Hippocampal formation (tissue), 2 donors: Measurements from ENCODE around the gene TMEM151B.
"Not testable (repeated sequence)": the region's sequence is repeated elsewhere in the genome, so short reads cannot be mapped to it uniquely, and the experiment has no call there.

ENCODE experiments used
- DNase-seq, 2 donors: peaks; one replicate each; lab custom pipeline; 2025; lab: John Stamatoyannopoulos, UW

TMEM151B gene

DNA sequence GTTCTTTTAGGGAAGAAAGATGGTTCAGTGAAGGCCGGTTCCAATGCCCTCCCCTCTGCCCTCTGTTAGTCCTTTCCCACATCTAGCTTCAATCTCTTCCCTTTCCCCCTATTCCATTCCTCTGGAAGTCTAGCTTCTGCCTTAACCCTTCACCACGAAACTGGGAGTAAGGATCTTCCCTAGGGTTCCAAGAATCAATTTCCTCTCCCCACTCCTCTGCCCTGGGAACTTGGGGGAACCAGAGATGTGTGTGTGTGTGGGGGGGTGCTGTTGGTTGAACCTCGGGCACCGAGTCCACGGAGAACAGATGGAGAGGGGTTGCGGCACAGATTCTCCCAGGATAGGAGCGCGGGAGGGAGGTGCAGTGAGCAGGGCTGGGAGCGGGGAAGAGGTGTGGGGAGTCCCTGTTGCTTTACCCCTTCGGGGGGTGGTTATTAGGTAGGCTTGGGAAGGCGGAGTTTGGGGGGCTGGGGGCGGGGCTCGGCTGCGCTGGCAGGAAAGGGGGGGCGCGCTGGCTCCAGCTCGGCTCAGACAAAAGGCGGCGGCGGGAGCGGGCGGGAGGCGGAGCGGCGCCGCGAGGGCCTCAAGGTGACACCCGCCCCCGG lies at the start of gene TMEM151B:
TSS of gene TMEM151B (plus strand) at position 530 of the 605 bp plus-strand sequence. CDS start 293 bp downstream, outside the sequence.
- no peak for DNase-seq

GRCh38 chr6:44220913-44221290 lies 49.3 kb upstream of the TMEM151B start:
- DNase-seq, result no peak

DNA sequence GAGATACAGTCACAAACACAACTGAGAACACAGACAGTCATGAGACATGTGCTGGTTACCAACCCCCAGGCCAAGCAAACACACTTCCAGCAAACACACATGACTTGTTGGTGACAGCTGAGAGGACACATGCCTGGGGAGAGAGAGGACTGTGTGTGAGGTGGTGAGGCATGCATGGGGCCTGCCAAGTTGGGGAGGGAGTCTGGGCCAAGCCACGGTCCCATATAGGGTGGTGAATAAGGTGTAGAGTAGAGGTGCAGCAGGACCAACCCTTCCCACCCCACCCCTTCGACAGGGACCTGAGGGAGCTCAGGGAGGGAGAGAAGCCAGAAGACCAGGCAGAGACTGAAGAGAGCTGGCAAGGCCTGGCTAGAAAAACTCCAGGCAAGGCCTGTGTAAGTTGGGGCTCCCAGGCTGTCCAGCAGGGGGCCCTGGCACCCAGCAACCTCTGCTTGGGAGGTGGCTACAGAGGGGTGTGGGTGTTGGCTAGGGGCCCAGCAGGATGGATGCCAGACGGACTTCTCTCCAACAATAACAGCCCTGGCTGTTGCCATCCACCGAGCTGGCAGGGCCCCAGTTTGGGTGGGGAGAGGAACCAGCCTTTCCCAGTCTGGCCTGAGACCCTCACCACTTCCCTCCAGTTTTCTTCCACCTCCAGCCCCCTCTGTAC lies 48.8 kb upstream of the TMEM151B start:
- DNase-seq, result peak; percentile 40 to 70

DNA sequence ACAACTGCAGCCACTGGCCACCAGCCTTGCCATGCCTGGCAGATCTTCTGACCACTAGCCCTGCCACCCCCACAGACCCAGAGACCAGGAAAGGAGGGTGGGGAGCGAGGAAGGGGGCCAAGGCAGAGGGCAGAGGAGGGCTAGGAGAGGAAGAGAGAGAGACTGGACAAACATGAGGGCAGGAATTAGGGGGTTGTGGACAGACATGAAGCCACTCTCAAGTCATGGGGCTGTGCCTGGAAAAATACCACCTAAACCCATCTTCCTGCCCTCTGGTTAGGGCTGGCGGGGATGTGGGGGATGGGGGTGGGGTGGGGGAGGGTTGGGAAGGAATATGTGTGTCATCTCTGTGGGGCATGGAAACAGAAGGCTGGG lies 48.3 kb upstream of the TMEM151B start:
- no peak for DNase-seq

GRCh38 chr6:44222486-44223318 lies 47.5 kb upstream of the TMEM151B start:
- no peak for DNase-seq

DNA sequence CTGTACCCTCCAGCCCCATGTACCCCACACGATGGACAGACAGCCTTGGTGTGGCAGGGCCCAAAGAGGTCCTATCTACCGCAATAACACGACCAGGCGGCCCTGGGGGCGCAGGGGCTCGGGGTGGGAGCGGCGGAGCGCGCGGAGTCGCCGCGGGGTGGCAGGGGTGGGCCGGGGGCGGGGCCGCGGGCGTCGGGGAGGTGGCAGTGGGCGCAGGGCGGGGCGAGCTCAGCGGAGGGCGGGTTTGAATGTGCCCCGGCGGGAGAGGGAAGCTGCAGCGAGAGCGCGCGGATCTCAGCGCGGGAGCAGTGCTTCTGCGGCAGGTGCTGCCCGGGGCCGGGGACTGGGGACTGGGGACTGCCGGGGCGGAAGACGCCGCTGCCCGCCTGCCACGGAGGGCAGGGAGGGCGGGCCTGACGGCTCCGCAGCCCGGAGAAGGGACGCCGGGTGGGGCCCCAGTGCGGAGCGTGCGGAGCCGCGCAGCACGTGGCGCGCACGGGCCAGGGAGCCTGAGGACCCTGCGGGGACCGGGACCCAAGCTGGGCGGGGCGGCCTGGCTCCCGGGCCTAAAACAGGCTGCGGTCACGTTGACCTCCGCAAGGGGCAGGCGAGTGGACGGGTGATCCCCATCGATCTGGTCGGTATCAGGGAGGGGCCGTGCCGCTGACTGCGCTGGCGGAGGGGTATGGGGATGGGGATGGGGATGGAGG lies 46.8 kb upstream of the TMEM151B start, which contains the start of gene SLC29A1:
TSS of gene SLC29A1 (plus strand) at position 277 of the 710 bp plus-strand sequence. CDS start 3,719 bp downstream, outside the sequence.
- DNase-seq, result peak; percentile 36 to 60

DNA sequence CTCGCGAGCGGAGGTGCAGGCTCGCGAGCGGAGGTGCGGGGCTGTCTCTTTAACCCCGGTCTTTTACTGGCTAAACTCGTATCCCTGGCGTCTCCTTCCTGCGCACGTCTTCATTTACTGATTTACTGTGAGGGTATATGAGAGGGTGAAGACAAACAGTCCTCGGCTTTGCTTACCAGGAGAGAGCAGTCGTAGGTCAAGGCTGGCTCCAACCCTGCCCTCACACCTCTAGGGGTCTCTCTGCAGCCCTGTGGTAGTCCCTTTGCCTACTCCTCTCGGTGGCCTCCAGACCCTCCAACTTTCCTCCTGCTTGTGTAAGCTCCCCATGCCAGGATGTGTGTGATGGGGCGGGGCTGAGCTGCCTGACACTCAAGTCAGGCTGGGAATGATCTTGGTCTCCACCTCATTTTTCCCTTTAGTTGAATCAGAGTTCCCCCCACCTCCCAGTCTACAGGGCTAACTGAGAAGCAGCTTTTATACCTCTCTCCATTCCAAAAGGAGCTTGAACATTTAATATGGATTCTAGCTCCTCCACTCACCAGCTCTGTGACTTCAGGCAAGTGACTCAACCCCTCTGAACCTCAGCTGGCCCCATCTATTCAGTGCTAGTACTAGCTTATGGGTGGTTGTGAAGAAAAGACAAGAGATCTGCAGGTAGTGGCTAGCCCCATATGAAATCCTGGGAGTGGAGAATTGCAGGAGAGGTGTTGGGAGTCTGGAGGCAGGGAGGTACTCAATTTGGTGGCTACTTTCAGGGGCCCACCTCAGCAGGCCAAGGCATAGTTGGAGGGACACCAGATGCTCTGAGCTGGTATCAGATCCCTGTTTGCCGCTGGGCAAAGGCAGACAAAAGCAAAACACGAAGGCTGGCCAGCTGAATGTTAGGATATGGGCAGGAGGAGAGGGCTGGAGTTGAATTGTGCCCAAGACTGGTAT lies 46.0 kb upstream of the TMEM151B start:
- DNase-seq, result no peak

- no peak for DNase-seq
Measured at GRCh38 chr6:44224965-44225305, 45.3 kb upstream of the TMEM151B start.

DNA sequence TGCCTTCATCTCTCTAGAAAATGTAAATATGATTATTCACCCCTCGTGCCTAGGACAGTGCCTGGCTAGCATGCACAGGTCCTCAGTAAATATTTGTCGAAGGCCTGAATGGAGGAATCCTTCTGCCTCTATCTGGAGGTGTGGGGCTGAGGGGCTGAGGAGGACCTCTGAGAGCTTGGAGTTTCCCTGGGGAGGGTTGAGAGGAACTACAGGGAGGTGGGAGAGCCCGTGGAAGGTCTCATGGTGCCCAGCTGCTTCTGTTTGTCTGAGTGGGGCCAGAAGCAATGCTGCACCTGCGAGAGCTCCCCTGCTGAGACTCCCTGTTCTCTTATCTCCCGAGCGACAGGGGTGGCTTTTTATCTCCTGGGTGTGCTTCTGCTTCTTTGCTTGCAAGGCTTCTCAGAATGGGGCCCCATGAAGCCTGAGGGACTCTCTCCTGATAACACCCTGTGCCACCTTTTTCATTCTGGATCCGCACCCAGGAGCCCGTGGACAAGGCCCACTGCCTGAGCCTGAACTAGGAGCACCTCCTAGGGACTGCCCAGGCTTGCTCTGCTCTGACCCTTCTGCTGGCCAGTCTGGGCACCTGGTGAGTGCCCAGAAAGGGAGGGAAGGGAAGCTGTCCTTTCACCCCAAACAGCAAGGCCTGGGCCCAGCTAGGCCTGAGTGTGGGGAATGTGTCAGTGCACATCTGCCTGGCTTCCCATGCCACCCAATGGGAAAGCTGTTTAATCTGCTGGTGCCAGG lies 44.5 kb upstream of the TMEM151B start:
- DNase-seq, result no peak

DNA sequence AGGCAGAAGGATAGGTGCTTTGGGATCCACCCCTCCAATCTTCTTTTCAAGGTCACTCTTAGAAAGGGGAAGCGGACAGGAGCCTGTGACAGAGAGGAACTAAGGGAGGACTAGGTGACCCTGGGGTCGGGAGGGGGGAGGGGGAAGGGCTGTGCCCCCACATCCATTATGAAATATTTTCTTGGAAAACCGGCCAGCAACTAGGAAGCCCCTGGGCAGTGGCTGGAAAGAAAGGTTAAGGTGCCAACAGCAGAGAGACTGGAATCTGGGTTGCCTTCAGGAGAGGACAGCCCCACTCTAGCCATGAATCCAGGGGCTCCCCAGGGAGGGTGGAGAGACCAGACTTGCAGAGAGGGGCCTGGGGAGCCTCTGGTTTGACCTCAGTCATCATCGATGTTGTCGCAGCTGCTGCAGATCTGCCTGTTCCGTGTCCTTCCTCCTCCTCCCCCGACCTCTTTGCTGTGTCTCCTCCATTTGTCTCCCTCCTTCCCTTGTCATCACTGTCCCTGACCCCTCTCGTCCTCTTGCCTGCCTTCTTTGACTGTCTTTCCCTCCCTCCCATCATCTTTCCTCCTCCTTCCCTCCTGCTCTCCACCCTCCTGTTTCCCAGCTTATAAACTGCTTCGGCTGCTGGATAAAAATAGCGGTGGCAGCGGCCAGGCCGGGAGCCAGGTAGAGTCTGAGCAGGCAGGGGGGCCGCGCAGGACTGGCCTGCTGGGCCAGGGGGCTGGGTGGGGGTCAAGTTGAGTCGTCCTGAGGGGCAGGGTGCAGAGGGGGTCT lies 43.7 kb upstream of the TMEM151B start:
- DNase-seq, result no peak

GRCh38 chr6:44227148-44227793 lies 43.0 kb upstream of the TMEM151B start:
- DNase-seq, result no peak

- no peak for DNase-seq
Measured at GRCh38 chr6:44228031-44228430, 42.2 kb upstream of the TMEM151B start.

GRCh38 chr6:44228433-44228832 lies 41.8 kb upstream of the TMEM151B start:
- no peak for DNase-seq

DNA sequence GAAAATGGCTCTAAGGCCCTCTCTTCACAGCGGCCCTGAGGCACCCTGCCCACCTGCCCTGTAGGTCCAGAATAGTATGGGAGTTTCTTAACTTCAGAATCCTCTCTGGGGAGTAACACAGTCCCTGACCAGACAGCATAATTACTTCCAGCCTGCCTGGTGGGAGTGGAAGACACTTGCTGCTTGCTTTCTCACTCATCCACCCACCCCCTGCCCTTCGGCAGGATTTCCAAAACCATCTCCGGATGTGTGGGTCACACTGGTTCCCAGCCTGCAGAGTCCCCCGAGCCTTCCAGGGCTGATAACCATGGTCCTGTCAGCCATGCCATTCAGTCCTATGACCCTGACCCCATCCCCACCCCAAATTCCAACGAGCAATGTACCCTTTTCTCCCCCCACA lies 41.4 kb upstream of the TMEM151B start:
- DNase-seq, result no peak

- DNase-seq, result no peak
Measured at GRCh38 chr6:44229376-44230033, 40.7 kb upstream of the TMEM151B start.

- no peak for DNase-seq
Measured at GRCh38 chr6:44230034-44230675, 40.1 kb upstream of the TMEM151B start.

DNA sequence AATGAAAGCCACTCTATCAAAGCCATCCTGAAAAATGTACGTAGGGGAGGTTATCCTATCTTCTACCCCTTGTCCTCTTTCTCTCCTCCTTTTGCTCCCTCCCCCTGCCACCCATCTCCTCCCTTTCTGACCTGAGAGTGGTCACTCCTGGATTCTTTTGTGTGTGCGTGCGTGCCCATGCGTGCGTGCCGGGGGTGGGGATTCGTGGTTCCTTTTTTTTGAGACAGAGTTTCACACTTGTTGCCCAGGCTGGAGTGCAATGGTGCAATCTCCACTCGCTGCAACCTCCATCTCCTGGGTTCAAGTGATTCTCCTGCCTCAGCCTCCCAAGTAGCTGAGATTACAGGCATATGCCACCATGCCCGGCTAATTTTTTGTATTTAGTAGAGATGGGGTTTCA lies 38.8 kb upstream of the TMEM151B start:
- not testable (repeated sequence) for DNase-seq
